HG02610 (cell line): ENCODE measurements around the gene DCLRE1B.

Experiments used
- ATAC-seq: cut with Tn5 transposase; IDR thresholded peaks from one replicate; pipeline ENCODE4 v1.9.1; 2021; ENCODE audit warnings: mild to moderate bottlenecking, moderate library complexity; ENCODE audit not compliant: unreplicated experiment

The DCLRE1B gene

GRCh38 chr1:113886417-113887401, 18.4 kb upstream of the DCLRE1B start:
- no peak for ATAC-seq

DNA sequence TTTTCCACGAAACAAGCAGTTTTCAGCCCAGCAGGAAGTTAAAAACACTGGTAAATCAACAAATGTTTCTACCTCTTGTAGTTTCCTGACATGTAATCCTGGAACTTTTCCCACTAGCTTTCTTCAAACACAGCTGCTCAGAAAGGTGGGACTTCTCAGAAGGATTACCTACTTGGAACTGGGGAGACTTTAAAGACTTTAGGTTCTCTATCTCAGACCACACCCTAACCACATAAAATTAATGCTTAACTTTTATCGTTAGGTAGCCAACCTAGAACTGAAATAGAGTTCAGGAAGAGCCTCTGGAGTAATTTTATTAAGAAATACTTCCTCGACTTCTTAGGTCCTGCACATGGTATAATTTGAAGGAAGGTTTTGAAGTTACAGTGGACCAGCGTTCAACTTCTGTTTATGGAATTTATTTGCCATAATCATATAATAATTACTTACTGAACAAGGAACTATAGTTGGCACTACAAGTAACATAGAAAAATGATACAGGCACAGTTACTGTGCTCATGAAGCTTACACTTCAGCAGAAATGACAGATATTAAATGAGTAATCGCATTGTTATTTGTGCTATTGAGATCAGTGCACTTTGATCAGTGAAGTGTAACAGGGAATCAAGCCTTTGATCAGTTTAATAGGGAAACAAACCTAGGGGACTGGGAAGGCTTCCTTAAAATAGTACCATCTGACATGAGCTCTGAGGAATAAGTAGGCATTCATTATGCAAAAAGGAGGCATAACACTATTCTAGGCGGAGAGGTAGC, 17.5 kb upstream of the DCLRE1B start, which contains the start of gene BCL2L15:
BCL2L15 (minus strand) TSS at position 180 of the 774 bp plus-strand sequence. CDS start 206 bp downstream, outside the sequence.
- ATAC-seq = no peak

- no peak for ATAC-seq
Observed at GRCh38 chr1:113890816-113891215, 14.3 kb upstream of the DCLRE1B start.

DNA sequence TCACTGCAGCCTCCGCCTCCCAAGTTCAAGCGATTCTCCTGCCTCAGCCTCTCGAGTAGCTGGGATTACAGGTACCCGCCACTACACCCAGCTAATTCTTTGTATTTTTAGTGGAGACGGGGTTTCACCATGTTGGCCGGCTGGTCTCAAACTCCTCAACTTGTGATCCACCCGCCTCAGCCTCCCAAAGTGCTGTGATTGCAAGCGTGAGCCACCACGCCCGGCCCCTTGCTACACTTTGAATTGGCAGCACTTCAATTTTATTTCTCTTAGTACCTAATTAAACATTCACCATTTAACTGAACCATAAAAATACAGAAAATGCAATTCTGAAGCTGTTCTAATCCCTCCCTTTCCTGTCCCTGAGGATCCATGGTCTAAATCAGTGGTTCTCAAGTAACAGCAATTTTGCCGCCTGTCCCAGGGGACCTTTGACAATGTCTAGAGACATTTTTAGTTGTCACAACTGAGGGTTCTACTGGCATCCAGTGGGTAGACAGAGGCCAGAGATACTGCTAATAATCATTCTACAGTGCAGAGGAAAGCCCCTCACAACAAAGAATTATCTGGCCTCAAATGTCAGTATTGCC, 13.4 kb upstream of the DCLRE1B start:
- ATAC-seq = no peak

DNA sequence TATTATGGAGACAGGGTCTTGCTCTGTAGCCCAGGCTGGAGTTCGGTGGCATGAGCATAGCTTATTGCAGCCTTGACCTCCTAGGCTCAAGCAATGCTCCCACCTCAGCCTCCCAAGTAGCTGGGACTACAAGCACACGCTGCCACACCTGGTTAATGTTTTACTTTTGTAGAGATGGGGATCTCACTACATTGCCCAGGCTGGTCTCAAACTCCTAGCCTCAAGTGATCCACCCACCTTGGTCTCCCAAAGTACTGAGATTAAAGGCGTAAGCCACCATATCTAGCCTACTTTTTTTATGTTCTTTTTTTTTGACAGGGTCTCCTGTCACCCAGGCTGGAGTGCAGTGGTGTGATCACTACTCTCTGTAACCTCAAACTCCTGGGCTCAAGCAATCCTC, 11.9 kb upstream of the DCLRE1B start:
- ATAC-seq = no peak

DNA sequence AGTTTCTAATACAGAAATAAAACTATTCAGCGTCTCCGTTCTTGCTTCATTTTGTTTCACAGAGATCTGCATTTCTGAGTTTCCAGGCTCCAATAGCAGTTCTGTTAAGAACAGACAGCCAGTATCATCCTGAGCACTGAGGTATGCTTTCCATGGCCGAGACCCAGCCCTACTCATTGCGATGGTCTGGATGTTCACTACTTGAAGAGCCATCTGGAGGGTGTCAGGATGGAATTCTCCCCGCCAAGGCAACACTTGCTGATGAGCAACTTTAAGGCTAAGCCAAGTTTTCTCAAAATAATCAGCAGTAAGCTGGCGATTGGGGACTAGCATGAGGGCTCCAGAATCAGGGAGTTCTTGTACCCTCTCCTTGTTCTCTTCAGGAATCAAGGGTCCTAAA, 10.0 kb upstream of the DCLRE1B start:
- ATAC-seq = no peak

- no peak for ATAC-seq
Observed at GRCh38 chr1:113895961-113896360, 9.2 kb upstream of the DCLRE1B start.

DNA sequence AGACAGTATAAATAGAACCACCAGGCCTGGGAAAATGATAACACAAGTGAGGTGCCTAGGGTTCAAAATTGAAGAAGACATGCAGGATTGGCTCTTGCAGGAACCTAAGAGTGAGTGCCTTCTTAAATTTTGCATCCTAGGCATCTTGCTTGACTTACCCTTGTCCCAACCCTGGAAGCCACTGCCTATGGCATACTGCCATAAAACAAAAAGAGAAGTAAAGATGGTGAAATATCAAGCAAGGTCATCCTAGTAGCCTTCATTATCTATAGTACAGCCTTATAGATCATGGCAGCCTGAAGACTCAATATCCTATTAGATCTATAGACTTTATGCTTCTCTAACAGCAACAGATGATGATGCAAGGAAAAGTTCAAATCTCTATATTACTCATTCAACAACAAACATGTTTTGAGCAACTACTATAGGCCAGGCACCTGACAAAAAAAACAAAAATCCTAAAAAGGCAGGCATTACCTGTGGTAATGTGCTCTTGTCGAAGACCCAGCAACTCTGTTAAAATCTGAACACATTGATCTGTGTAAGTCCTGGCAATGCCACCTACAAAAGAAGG, 6.8 kb upstream of the DCLRE1B start:
- ATAC-seq = no peak

GRCh38 chr1:113899111-113899510, 6.0 kb upstream of the DCLRE1B start:
- no peak for ATAC-seq

DNA sequence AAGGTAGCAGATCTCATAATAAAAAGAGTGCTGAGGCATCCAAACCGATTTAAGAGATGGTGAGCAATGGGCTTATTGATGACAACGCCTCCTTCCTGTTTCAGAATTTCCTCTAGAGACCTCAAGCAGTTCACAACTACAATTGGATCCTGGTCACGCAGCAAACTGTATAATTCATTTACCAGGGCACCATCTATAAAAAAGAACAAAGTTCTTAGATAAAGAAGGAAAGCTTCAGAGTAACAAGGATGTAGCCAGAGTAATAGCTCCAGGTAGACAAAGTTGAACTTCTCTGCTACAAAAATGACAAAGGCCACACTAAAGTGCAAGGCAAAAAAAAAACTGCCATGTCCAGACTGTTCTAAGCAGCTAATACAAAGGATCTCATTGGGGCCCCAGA, 3.9 kb upstream of the DCLRE1B start:
- no peak for ATAC-seq

DNA sequence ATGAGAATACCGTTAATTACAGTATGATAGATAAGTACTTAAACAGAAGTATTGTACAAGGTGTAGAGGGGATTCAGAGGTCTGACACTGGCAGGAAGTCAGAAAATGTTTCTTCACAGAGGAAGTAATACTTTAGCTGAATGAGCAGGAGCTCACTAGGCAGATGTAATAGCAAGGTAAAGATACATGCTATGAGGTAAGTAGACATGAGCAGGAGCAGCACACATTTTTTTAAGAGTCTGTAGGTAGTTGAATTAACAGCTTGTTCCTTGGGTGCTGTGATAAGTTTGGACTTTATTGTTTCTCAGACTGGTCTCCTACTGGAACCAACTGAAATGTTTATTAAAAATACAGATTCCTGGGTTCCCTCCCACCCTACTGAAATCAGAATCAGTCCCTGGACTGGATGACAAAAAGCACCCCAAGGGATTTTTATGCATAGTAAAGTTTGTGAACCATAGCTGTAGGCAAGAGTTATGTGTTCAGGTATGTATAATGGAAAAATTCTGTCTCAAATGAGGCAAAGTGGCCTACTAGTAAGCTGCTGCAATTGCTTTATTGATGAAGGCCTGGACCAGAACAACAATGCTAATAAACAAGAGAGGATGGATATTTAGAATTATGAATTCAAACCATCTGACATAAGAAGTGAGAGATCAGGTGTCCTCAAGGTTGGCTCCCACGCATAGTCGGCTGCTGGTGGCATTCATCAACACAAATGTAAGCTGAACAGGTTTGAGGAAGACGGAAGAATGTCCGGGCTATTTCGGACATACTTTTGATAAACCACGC, 1.4 kb upstream of the DCLRE1B start:
- no peak for ATAC-seq

DNA sequence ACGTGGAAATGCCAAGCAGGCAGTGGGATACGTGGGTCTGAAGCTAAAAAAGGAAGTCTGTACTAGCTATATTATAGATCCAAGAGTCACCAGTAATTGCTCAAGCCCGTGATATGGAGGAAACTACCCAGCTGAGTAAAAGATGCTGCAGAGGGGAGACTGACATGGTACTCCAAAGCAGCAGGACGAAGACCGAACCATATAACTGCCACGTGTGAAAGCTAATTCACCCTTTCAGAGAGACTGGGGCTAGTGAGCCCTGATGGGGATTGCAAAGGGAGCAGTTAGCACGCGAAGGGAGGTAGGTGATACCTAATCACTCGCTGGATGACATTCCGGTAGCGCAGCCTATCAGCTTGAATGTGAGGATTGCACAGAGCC, 843 bp upstream of the DCLRE1B start:
- ATAC-seq = peak; percentile 31

- no peak for ATAC-seq
Observed at GRCh38 chr1:113905435-113905861, 322 bp downstream of the DCLRE1B start.

GRCh38 chr1:113912594-113913311, 7.6 kb downstream of the DCLRE1B start:
- ATAC-seq = no peak

- no peak for ATAC-seq
Observed at GRCh38 chr1:113913312-113913668, 8.2 kb downstream of the DCLRE1B start.

- ATAC-seq = no peak
Observed at GRCh38 chr1:113913887-113914664, 8.9 kb downstream of the DCLRE1B start.

- no peak for ATAC-seq
Observed at GRCh38 chr1:113916974-113917373, 11.8 kb downstream of the DCLRE1B start.

DNA sequence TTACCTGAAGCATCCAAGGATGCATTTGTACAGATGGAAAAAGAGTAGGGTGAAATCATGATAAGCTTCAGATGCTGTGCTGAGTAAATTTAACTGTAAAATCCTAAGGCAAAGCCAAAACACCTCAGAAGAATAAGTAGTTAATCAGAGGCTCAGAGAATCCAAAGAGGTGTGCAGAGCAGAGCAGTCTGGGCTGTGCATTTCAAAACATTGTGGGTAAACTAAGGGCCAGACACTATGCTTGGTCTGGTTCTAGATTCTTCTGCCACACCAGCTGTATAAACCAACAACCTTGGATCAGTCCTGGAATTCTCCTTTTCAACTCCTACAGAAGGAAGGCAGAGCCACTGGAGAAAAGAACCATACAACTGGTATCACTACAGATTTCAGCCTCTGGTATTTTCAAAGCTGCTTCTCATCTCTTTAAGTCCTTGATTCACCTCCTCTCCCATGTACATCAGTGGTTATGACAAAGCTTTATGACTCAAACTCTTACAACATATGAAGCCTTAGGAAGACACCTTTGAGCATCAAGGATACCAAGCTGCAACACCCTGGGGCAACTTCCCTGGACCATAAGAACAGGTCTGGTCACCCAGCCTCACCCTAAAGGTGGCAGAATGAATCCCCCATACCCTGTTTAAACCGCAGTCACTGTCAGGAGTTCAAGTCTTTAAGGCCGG, 12.4 kb downstream of the DCLRE1B start:
- no peak for ATAC-seq
